SK-N-MC (cell line): ENCODE measurements around the gene NDRG2.

Experiments used
- EZH2 ChIP-seq: fragments of 200-600 bp; sonication (generic); IDR thresholded peaks from one replicate; pipeline ENCODE4 v1.6.1; 2017; ENCODE audit warnings: antibody characterized with exemption
- POLR2AphosphoS5 ChIP-seq: IDR thresholded peaks from 2 replicates; pipeline ENCODE4 v1.6.1; 2012; ENCODE audit warnings: mild to moderate bottlenecking, low read depth, low read length, borderline replicate concordance

- TF ChIP-seq POLR2AphosphoS5 (no peak), EZH2 (no peak)
Observed at GRCh38 chr14:21016413-21017190, 8.3 kb downstream of the NDRG2 start.
